Activated naive CD8-positive, alpha-beta T cell treated with anti-CD3 and anti-CD28 coated beads for 36 hours (primary cell): ENCODE data around the gene KCNH3. TPM values are rescaled to one million over a fixed set of nuclear protein-coding genes. Genes with fewer than 3 reads are reported as not detected.

Experiments
- DNase-seq: peaks from one replicate; pipeline ENCODE4 v3.0.0; 2021
- H3K27ac Mint-ChIP-seq: one replicate; pipeline ENCODE4 v1.8.0; 2022; ENCODE audit warnings: mild to moderate bottlenecking, moderate library complexity, mixed read lengths
- H3K27me3 Mint-ChIP-seq: one replicate; pipeline ENCODE4 v1.8.0; 2022; ENCODE audit warnings: mild to moderate bottlenecking, mixed read lengths
- H3K36me3 Mint-ChIP-seq: one replicate; pipeline ENCODE4 v1.8.0; 2021; ENCODE audit warnings: mild to moderate bottlenecking, mixed read lengths
- H3K4me1 Mint-ChIP-seq: one replicate; pipeline ENCODE4 v1.8.0; 2021; ENCODE audit warnings: mixed read lengths
- H3K4me3 Mint-ChIP-seq: one replicate; pipeline ENCODE4 v1.8.0; 2022; ENCODE audit warnings: mild to moderate bottlenecking, moderate library complexity, mixed read lengths
- H3K9me3 Mint-ChIP-seq: one replicate; pipeline ENCODE4 v1.8.0; 2022; ENCODE audit warnings: mixed read lengths
- total RNA-seq, 2 experiments: library from RNA; stranded (reverse); gene quantifications; one replicate each; pipeline ENCODE4 v1.2.3, GENCODE V29; 2021

Gene KCNH3
- total RNA-seq, 2 experiments from 2014 or later: 10.2 to 10.9 TPM

GRCh38 chr12:49559011-49559675, 20.3 kb downstream of the KCNH3 start:
- DNase-seq: no peak
- Mint-ChIP-seq H3K36me3 (peaks cover 21% of the 10 kb centered on the region), H3K27ac (peak overlapping the region; percentile 58), H3K4me3 (no peak overlapping the region), H3K9me3 (no peaks in the 10 kb centered on the region), H3K27me3 (no peaks in the 10 kb centered on the region), H3K4me1 (peaks cover 18% of the 10 kb centered on the region)

DNA sequence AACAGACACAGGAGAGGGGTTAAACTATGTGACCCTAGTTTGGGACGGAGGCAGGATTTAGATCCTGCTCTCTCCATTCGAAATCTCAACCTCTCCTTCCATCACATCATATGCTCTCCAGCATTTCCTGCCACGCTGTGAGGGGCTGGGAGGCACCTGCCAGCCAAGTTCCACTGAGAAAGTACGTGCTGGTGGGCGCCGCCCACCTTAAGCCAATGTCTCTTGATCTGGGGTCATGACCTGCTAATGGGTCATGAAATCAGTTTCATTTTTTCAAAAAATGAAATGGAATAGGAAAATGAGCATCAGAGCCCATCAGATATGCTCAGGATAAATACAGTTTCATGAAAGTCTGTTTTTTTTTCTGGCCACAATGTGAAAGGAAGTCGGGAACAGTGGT, 21.9 kb downstream of the KCNH3 start:
- H3K27ac Mint-ChIP-seq: peak overlapping the region; percentile 43
- H3K27me3 Mint-ChIP-seq: no peaks in the 10 kb centered on the region
- H3K9me3 Mint-ChIP-seq: no peaks in the 10 kb centered on the region
- peaks cover 32% of the 10 kb centered on the region for H3K36me3 Mint-ChIP-seq
- peak; percentile 45 for DNase-seq
- H3K4me3 Mint-ChIP-seq: no peak overlapping the region
- peaks cover 34% of the 10 kb centered on the region for H3K4me1 Mint-ChIP-seq

- DNase-seq: no peak
- Mint-ChIP-seq H3K36me3 (peaks cover 36% of the 10 kb centered on the region), H3K4me1 (peaks cover 43% of the 10 kb centered on the region), H3K9me3 (no peaks in the 10 kb centered on the region), H3K27me3 (no peaks in the 10 kb centered on the region), H3K4me3 (no peak overlapping the region), H3K27ac (no peak overlapping the region)
Observed at GRCh38 chr12:49562233-49562632, 23.4 kb downstream of the KCNH3 start.

DNA sequence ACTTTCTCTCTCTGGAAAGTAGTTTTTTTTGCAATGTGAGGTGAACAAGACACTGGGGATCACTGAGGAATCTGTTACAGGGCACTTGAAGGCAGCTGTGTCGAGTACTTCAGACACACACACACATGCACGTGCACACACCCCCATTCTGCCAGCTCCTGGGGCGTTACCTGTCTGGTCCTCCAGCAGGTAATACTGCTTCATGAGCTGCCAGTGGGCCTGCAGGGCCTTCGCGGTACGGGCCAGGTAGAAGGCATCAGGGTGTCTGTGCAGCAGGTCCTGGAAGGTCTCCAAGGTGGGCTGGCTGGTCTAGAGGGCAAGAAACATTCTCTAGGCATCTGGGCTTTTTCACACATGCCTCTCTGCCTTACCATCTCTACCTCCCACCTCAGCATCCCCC, 24.0 kb downstream of the KCNH3 start:
- Mint-ChIP-seq H3K36me3 (peaks cover 38% of the 10 kb centered on the region), H3K4me1 (peaks cover 43% of the 10 kb centered on the region), H3K27ac (no peak overlapping the region), H3K4me3 (no peak overlapping the region), H3K27me3 (no peaks in the 10 kb centered on the region), H3K9me3 (no peaks in the 10 kb centered on the region)
- DNase-seq: no peak

DNA sequence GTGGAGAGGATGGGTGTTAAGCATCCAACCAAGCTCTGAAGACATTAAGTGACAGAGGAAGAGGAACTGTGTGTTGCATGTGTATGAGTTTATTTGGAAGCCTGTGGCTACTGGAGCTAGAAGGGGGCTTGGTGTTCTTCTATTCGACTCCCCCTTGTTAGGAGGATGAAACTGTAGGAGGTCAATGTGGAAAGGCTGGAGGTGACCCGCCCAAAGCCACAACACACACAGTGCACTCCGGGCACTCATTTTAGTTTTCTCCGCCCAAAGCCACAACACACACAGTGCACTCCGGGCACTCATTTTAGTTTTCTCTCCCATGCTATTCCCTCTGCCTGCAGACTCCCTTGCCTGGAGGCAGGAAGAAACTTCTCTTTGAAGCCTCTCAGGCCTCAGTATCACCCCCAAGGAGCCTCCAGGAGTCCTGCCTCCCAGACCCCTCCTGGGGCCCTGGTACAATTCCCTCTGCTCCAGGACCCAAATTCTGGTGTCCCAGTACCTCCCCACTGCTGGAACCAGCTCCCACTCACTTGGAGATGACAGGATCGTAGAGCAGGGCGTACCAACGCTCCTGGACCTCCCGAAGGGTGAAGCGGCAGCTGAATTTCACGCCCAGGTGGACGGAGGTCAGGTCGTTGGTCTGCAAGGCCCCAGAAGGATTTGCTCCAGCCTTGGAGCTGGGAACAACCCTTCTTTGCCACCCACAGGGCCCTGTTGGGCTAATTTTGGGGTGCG, 25.3 kb downstream of the KCNH3 start:
- H3K36me3 Mint-ChIP-seq: peaks cover 34% of the 10 kb centered on the region
- no peaks in the 10 kb centered on the region for H3K27me3 Mint-ChIP-seq
- H3K4me1 Mint-ChIP-seq: peaks cover 45% of the 10 kb centered on the region
- no peak for DNase-seq
- H3K4me3 Mint-ChIP-seq: no peak overlapping the region
- H3K9me3 Mint-ChIP-seq: no peaks in the 10 kb centered on the region
- H3K27ac Mint-ChIP-seq: no peak overlapping the region

DNA sequence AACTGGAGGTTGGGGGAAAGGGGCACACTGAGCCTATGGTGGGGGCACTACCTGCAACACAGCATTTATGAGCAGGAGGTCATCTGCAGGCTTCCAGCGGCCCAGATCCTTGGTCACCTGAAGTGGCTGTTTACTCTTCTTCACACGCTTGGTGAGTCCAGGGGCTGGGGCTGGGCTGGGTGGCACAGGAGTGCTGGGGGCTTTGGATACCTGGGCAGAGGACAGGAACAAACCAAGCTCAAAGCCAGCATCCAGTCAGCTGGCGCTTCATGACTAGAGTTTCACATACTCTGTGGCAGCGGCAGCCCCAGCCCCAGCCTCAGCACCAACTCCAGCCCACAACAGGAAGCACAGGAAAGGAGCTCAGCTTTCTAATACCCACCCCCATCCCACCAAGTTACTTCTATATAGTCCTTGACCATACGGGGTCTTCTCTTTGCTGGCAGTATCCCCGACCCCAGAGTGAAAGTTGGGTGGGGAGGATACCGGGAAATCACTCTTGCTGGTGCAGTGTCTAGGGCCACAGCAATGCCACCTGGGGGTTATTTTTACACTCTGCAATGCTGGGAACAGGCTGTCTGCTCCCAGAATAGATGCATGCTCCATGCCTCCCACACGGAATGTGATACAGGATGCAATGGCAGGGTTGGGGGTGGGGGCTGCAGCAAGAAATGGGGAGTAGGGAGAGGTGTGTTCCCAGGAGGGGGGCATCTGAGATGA, 26.0 kb downstream of the KCNH3 start:
- Mint-ChIP-seq H3K9me3 (no peaks in the 10 kb centered on the region), H3K27ac (no peak overlapping the region), H3K4me3 (no peak overlapping the region), H3K36me3 (peaks cover 31% of the 10 kb centered on the region), H3K27me3 (no peaks in the 10 kb centered on the region), H3K4me1 (peaks cover 46% of the 10 kb centered on the region)
- no peak for DNase-seq

- H3K4me3 Mint-ChIP-seq: no peak overlapping the region
- no peaks in the 10 kb centered on the region for H3K9me3 Mint-ChIP-seq
- H3K36me3 Mint-ChIP-seq: peaks cover 31% of the 10 kb centered on the region
- DNase-seq: no peak
- peaks cover 43% of the 10 kb centered on the region for H3K4me1 Mint-ChIP-seq
- no peaks in the 10 kb centered on the region for H3K27me3 Mint-ChIP-seq
- H3K27ac Mint-ChIP-seq: no peak overlapping the region
Observed at GRCh38 chr12:49565406-49566265, 26.8 kb downstream of the KCNH3 start.

- no peaks in the 10 kb centered on the region for H3K27me3 Mint-ChIP-seq
- H3K4me1 Mint-ChIP-seq: peaks cover 44% of the 10 kb centered on the region
- peak overlapping the region; percentile 100 for H3K4me3 Mint-ChIP-seq
- H3K36me3 Mint-ChIP-seq: peaks cover 31% of the 10 kb centered on the region
- DNase-seq: no peak
- H3K27ac Mint-ChIP-seq: no peak overlapping the region
- H3K9me3 Mint-ChIP-seq: no peaks in the 10 kb centered on the region
Observed at GRCh38 chr12:49566361-49566760, 27.5 kb downstream of the KCNH3 start.

GRCh38 chr12:49567302-49567610, 28.4 kb downstream of the KCNH3 start:
- H3K4me1 Mint-ChIP-seq: peaks cover 41% of the 10 kb centered on the region

GRCh38 chr12:49567611-49568441, 29.0 kb downstream of the KCNH3 start, which contains the start of gene MCRS1:
MCRS1 (minus strand) TSS chr12:49568142; CDS start chr12:49566731, 1,411 bp downstream.
- peak within 1 kb of the TSS; percentile 98 for H3K27ac Mint-ChIP-seq
- no peaks in the 10 kb centered on the region for H3K9me3 Mint-ChIP-seq
- H3K27me3 Mint-ChIP-seq: no peaks in the 10 kb centered on the region
- H3K4me1 Mint-ChIP-seq: peaks cover 41% of the 10 kb centered on the region
- peak; percentile 84 for DNase-seq
- H3K4me3 Mint-ChIP-seq: peak within 1 kb of the TSS; percentile 100
- peaks cover 23% of the 10 kb centered on the region for H3K36me3 Mint-ChIP-seq

More at GRCh38 chr12:49567302-49567610, 28.4 kb downstream of the KCNH3 start:
- DNase-seq: no peak
- H3K27me3 Mint-ChIP-seq: no peaks in the 10 kb centered on the region
- peak overlapping the region; percentile 98 for H3K27ac Mint-ChIP-seq
- peak overlapping the region; percentile 100 for H3K4me3 Mint-ChIP-seq
- H3K9me3 Mint-ChIP-seq: no peaks in the 10 kb centered on the region
- H3K36me3 Mint-ChIP-seq: peaks cover 24% of the 10 kb centered on the region

DNA sequence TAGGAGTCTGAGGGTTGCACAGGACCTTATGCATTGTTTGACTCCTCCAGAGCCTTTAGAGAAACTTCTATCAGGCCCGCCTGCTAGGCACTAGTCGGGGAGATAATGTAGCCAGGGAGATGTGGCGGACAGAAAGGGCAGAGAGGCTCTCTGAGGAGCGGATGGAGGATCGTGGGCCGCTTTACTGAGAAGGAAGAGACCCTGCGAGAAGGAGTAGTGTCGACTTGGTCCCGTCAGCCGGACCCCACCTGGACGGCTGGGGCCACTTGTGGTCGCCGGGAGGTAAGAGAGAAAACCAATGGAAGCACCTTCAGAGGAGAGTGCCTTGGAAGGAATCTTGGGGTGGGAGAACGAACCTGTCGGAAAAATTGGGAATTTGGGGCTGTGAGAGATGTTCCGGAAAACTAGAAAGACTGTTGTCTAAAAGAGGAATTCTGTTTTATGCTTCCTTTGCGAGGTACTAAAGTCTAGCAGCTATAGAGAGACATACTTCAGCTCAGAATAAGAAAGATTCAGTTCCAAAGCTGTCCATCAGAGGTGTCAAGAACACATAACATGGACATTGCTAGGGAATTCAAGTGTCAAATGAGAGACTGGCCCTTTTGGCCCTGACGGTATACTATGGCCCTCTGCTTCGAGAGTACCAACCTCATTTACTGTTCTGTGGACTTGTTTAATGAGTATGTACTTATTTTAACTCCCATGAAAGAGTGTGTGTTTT, 29.8 kb downstream of the KCNH3 start:
- Mint-ChIP-seq H3K27me3 (no peaks in the 10 kb centered on the region), H3K27ac (peak overlapping the region; percentile 98), H3K36me3 (peaks cover 22% of the 10 kb centered on the region), H3K4me1 (peaks cover 44% of the 10 kb centered on the region), H3K9me3 (no peaks in the 10 kb centered on the region), H3K4me3 (peak overlapping the region; percentile 100)
- DNase-seq: no peak

DNA sequence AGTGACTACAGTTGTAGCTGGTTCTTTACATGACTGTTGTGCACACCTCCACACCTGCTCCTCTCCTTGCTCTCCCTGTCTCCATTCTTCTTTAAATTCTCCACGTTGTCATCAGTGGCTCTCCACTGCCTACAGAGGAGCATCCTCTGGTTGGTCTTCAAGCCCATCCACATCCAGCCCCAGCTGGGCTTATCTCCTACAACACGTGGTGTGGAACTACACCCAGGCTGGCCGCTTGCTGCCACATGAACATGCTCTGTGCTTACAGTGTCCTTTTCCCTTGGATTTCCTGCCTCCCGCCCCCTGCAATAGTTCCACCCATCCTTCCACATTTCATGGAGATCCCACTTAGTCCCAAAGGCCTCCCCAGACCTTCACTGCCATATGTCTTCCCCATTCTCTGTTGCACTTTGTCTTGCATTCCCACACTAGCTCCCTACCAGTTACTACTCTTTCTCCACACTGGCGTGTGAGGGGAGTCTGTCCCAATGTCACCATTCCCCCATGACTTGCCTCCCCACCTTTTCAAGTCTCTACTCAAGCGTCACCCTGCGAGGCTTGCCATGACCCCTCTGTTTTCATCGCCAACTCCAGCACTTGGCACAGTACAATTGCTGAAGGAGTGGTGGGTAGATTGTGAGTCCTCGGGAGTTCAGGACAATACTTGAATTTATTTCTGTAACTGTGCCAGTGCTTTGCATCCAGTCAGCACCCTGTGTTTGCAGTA, 38.9 kb downstream of the KCNH3 start:
- Mint-ChIP-seq H3K4me3 (no peak overlapping the region), H3K4me1 (peaks cover 12% of the 10 kb centered on the region), H3K27ac (peak overlapping the region; percentile 10), H3K27me3 (no peaks in the 10 kb centered on the region), H3K36me3 (peaks cover 2% of the 10 kb centered on the region), H3K9me3 (no peaks in the 10 kb centered on the region)
- no peak for DNase-seq

DNA sequence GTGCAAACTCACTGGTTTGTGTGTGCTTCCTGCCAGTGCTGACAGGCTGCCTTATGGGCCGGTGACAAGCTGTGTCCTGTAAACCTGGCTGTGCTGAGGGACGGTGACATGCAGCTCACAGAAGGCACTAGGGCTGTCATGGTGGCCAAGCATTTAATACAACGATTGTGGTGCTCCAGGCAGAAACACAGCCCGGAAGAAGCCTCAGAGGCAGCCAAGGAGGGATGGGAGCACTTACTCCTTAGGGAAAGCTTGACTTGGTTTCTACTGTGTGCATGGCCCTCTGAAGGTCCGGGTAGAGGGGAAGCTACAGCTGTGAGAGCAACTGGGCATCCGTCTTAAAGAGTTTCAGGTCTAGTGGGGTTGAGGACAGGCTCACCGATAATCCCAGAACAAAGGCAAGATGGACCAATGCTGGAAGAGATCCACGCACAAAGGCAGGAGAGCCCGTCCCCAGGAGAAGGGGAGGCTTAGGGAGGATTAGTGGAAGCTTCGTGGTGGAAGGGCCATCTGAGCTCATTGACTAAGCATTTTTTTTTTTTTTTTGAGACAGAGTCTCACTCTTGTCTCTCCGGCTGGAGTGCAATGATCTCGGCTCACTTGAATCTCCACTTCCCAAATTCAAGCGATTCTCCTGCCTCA, 39.8 kb downstream of the KCNH3 start:
- no peak for DNase-seq
- Mint-ChIP-seq H3K27ac (no peak overlapping the region), H3K36me3 (peaks cover 2% of the 10 kb centered on the region), H3K4me3 (no peak overlapping the region), H3K9me3 (no peaks in the 10 kb centered on the region), H3K27me3 (no peaks in the 10 kb centered on the region), H3K4me1 (peaks cover 10% of the 10 kb centered on the region)
